ENCODE data around the gene FOXP1.

FOXP1 gene

GRCh38 chr3:71186801-71187200 is 396.7 kb downstream of the FOXP1 start:
- no peak for DNase-seq
- no peak for TF ChIP-seq CTCF (IDR thresholded peaks at IDR 0.05; ENCODE audit: low read depth, low read length)
- Histone ChIP-seq H3K4me3 (ENCODE audit: low read depth, low read length) (no peak overlapping the region), H3K4me1 (peaks cover 6% of the 10 kb centered on the region; the same call in 1 of the 2 replicates), H3K36me3 (no peaks in the 10 kb centered on the region), H3K27me3 (no peaks in the 10 kb centered on the region), H3K9me3 (no peaks in the 10 kb centered on the region)

- peak; percentile 24 for DNase-seq
- Histone ChIP-seq H3K27me3 (no peaks in the 10 kb centered on the region), H3K36me3 (no peaks in the 10 kb centered on the region), H3K4me3 (ENCODE audit: low read depth, low read length) (no peak overlapping the region), H3K9me3 (no peaks in the 10 kb centered on the region), H3K4me1 (peaks cover 6% of the 10 kb centered on the region; the same call in 1 of the 2 replicates)
- TF ChIP-seq CTCF (IDR thresholded peaks at IDR 0.05; ENCODE audit: low read depth, low read length) = no peak
Observed at GRCh38 chr3:71185733-71186455, 397.6 kb downstream of the FOXP1 start.

- Histone ChIP-seq H3K9me3 (no peaks in the 10 kb centered on the region), H3K4me3 (ENCODE audit: low read depth, low read length) (no peak overlapping the region), H3K36me3 (no peaks in the 10 kb centered on the region), H3K27me3 (no peaks in the 10 kb centered on the region), H3K4me1 (peaks cover 6% of the 10 kb centered on the region; the same call in 1 of the 2 replicates)
- no peak for TF ChIP-seq CTCF (IDR thresholded peaks at IDR 0.05; ENCODE audit: low read depth, low read length)
- DNase-seq = no peak
Observed at GRCh38 chr3:71184252-71184651, 399.3 kb downstream of the FOXP1 start.

- H3K9me3 ChIP-seq = no peaks in the 10 kb centered on the region
- H3K27me3 ChIP-seq = no peaks in the 10 kb centered on the region
- TF ChIP-seq CTCF (IDR thresholded peaks at IDR 0.05; ENCODE audit: low read depth, low read length) = no peak
- peaks cover 6% of the 10 kb centered on the region; the same call in 1 of the 2 replicates for H3K4me1 ChIP-seq
- no peaks in the 10 kb centered on the region for H3K36me3 ChIP-seq
- no peak overlapping the region for H3K4me3 ChIP-seq (ENCODE audit: low read depth, low read length)
- no peak for DNase-seq
Observed at GRCh38 chr3:71183549-71183948, 400.0 kb downstream of the FOXP1 start.

- TF ChIP-seq CTCF (IDR thresholded peaks at IDR 0.05; ENCODE audit: low read depth, low read length) = no peak
- DNase-seq = no peak
Observed at GRCh38 chr3:71180524-71180923, 403.0 kb downstream of the FOXP1 start.

GRCh38 chr3:71177375-71177774 is 406.2 kb downstream of the FOXP1 start:
- no peak for DNase-seq
- Histone ChIP-seq H3K4me3 (ENCODE audit: low read depth, low read length) (no peak overlapping the region), H3K9me3 (no peaks in the 10 kb centered on the region), H3K36me3 (no peaks in the 10 kb centered on the region), H3K4me1 (0 out of 2 replicates have a peak, but pooled peaks cover 5% of the 10 kb centered on the region), H3K27me3 (no peaks in the 10 kb centered on the region)
- no peak for TF ChIP-seq CTCF (IDR thresholded peaks at IDR 0.05; ENCODE audit: low read depth, low read length)

More at GRCh38 chr3:71180524-71180923, 403.0 kb downstream of the FOXP1 start:
- Histone ChIP-seq H3K9me3 (no peaks in the 10 kb centered on the region), H3K36me3 (no peaks in the 10 kb centered on the region), H3K4me1 (no peaks in the 10 kb centered on the region), H3K27me3 (no peaks in the 10 kb centered on the region), H3K4me3 (ENCODE audit: low read depth, low read length) (no peak overlapping the region)

All from BE2C (cell line).